NCI-H460 (cell line): Measurements from ENCODE around the gene GAMT. TPM values are rescaled to one million over a fixed set of nuclear protein-coding genes. Genes with fewer than 3 reads are reported as not detected.
"Not testable (repeated sequence)": the region's sequence is repeated elsewhere in the genome, so short reads cannot be mapped to it uniquely, and the experiment has no call there.

Experiments
- DNase-seq: peaks from one replicate; pipeline ENCODE4 v3.0.0-alpha.2; 2016; ENCODE audit warnings: low read depth; ENCODE audit errors: extremely low read depth
- polyA plus RNA-seq: library from polyadenylated mRNA; depleted of rRNA; stranded (reverse); fragments of >200 nt; gene quantifications from 2 replicates; pipeline ENCODE4 v1.2.3, GENCODE V29; 2014; cell fraction: nucleus; rRNA removed
- total RNA-seq: library from RNA; depleted of rRNA; stranded (reverse); fragments of >200 nt; shearing (Covaris generic); gene quantifications from 2 replicates; pipeline ENCODE4 v1.2.3, GENCODE V29; 2014; rRNA removed

GAMT gene
- total RNA-seq = 9.7 and 10.3 TPM in 2 replicates
- polyA plus RNA-seq = 33.3 and 46.9 TPM in 2 replicates

DNA sequence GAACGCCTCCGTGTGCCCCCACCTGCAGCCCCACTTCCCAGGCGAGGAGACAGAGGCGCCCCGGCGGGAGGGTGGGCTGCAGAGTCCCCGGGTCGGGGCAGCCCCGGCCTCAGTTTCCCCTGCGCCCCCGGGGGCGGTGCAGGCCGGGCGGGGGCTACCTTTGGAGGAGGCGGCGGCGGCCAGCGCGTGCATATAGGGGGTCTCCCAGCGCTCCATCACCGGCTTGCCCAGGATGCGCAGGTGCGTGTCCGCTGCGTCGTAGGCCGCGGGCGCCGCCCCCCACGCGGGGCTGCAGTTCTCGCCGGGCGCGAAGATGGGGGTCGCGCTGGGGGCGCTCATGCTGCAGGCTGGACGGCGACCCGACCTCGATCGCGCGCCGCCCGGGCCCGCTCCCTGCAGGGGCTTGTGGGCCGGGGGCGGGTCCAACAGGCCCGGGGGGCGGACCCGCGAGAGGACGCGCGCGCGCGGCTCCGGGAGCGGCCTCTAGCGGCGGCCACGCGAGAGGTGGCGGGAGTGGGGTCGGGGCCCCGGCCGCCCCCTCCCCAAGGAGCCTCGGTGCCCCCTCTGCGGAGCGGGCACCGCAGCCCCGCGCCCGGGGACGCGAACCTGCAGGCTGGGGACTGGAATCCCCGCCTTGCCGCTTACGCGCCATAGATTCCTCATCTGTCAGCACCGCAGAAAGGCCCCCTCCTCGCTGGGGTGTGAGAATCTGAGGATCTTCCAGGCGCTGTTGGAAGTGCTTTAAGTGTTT lies at the start of gene GAMT:
Gene GAMT (minus strand): TSS at position 405 of the 751 bp plus-strand sequence. CDS start 66 bp downstream, at position 339.
- DNase-seq = no peak

DNA sequence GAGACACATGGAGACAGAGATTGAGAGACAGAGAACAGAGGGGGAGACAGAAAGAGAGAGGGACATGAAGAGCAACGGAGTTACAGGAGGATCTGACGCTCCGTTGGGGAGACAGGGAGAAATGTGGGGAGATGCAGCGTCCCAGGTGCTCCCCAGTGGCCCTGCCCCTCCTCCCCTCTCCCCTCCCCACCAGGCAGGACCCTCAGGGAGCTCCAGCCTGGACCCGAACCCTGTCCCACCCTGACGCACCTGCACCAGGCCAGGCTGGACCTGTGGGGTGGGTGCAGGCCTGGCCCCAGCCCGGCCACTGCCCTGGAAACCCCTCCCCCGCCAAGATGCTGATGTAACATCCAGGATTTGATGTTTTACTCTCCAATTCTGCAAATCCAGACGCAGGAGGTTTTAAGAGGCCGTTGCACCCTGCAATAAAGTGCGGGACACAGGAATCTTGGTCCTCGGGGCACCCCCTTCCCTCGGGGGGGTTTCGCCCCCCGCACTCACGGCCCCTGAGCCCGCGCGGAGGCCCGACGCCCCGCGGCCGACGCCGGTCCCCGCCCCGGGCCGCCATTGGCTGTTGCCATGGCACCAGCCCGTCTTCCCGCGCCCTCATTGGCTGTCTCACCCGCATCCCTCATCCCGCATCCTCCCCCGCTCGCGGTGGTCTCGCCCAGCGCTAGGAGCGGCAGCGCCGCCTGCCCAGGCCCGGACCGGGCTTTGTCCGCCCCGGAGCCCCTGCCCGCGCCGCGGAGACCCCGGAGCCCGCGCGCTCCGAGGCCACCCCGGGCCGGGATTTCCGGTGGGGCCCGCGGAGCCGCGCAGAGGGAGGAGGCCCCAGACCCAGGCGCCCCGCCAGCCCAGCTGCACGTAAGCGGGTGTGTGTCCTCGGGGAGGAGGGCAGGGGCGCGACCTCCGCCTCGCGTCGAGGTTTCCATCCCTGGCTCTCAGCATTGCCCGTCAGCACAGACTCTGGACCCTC lies 48.4 kb upstream of the GAMT start, which contains the start of gene APC2:
Gene APC2 (plus strand): TSS at position 655 of the 976 bp plus-strand sequence. CDS start 2,881 bp downstream, outside the sequence.
- DNase-seq = no peak

DNA sequence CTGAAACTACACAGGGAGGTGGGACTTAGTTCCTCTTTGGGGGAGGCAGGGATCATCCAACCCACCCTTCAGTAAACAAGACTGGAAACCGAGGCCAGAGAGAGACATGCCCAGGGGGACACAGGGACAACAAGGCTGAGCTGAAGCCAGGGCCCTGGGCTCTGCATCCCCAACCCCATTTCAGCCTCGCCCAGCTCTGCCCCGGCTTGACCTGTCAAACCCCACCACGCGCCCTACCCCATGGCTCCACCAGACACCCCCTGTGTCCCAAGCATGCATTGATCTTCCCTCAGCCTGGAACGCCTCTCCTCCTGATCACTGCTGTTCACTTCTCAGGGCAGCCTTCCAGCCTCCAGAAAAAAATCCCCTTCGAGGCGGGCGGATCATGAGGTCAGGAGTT lies 46.6 kb upstream of the GAMT start:
- DNase-seq = no peak

DNA sequence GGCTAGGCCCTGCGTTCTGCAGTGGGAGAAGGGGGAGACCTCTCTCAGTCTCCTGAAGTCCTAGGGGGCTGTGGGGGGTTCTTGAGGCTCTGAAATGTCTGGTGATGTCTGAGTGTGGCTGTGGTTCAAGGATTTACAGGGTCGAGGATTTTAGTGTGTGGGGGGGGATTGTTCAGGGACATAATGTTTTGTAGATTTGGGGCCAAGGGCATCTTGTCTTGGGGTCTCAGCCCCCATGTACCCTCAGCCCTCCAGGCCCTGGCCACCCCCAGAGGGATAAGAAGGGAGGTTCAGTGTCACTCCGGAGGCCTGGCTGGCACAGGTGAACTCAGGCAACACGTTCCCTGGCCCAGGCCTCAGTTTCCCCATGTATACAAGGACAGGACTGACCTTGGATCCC lies 46.2 kb upstream of the GAMT start:
- no peak for DNase-seq

DNA sequence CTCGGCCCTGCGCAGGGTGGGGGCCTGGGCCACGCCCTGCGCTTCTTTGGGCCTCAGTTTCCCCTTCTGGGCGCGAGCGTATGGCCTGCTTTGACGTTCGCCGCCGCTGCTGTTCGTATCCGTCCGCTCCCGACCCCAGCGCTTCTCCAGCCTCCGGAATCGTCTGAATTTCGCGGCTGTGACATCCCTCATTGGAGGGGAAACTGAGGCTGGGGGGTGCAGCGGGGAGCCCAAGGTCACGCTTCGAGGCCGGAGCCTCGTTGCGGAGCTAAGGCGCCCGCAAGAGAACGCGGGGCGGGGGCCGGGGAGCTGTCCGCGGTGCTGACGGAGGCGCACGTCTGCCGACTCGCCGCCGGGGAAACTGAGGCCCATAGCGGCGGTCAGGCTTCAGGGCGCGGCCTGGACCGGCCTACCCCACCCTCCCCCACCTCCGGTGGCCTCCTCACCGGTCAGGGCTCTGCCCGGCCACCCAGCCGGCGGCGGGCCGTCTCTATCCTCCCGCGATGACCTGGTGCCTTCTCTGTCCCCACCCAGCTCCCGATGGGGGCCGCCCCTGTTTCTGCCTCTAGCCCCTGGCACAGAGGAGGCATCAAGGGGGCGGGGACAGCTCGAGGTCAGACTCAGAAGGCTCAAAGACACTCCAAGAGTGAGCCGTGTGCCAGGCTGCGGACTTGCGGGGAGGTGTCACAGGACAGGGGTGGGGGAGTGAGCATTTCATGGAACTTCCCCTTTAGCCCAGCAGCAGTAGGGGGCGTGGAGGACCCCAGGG lies 45.6 kb upstream of the GAMT start:
- no peak for DNase-seq

DNA sequence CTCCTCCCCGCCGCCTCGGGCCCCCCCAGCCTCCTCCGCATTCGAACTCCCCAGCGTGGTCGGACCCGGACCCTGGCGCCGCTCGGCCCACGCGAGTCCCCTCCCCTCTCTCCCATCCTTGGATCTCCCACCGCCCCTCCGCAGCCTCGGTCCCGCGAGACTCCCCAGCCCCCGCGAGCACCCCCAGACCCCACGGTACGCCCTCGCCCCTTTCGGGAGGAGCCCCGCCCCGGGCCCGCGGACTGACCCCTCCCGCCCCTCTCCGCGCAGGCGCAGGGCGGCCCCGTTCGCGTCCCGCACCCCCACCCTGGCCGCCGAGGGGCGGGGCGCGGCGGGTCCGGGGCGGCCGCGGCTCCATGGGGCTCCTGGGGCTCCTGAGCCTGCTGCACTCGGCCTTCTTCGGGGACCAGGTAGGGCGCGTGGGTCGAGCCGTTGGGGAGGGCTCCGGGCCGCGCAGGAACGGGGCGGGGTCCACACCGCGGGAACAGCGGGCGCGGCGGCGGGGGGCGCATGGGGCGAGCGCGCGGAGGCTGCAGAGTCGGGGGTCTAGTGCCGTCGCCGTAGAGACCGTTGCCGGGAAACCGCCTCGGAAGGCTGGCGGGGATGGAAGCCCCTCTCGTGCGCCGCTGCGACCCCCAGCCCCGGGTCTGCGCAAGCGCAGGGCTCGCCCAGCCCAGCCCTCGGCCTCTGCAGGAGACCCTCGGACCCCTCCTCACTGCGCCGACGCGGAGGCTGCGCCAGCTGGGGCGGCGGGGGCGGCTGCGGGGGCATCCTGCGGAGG lies 44.8 kb upstream of the GAMT start:
- no peak for DNase-seq

DNA sequence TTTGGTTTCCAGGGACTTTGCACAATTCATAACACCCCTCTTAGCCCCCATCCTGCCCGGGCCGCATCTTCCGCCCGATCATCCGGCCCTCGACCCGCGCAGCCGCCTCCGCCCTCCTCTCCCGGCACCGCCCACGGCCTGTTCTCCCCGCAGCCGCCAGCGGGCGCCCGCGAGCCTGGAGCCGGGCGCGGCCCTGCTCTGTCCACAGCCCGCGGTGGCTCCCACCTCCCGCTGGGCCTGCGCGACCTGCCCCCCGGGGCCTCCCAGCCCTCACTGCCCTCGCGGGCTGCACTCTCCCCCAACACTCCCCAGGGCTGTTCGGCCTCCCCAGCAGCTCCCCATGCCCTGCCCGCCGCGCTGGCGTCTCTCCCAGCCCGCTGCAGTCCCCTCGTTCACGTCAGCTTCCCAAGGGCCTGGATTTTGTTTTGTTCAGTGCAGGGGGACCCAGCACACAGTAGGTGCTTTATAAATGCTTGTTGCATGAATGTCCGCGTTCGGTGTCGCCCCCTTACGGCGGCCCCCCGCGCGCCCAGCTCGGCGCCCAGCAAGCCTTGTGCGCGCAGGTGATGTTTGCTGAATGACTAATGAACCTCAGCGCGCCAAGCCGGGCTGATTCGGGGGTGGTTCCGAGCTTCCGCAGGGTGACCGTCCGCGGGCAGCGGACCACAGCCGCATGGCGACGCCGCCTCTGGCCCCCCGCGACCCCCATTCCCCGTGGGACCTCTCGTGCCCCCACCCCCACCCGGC lies 44.0 kb upstream of the GAMT start:
- peak; percentile 43 for DNase-seq

DNA sequence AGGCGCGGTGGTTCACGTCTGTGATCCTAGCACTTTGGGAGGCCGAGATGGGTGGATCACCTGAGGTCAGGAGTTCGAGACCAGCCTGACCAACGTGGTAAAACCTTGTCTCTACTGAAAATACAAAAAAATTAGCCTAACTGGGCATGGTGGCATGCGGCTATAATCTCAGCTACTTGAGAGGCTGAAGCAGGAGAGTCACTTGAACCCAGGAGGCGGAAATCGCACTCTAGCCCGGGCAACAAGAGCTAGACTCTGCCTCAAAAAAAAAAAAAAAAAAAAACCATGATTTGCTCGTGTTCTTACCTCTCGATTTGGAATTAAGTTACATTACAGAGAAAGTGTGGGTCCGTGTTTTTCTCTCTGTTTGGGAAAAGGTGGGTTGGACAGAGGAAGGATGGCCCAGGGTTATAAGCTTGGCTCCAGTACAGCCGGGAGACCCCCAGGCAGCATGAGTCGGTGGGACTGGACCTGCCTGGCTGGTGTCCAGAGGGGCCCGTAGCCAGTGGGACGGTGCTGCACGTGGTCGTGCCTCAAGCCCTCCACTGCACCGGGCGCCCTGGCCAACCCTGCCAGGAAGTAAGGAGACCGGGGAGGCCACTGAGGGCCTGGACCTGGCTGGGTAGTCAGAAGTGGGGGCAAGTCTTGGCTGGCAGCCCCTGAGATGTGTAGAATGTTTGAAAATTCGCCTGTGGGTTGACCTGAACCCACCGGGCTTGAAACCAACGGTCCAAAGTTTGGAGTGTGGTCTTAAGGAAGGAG lies 40.5 kb upstream of the GAMT start:
- DNase-seq = no peak

DNA sequence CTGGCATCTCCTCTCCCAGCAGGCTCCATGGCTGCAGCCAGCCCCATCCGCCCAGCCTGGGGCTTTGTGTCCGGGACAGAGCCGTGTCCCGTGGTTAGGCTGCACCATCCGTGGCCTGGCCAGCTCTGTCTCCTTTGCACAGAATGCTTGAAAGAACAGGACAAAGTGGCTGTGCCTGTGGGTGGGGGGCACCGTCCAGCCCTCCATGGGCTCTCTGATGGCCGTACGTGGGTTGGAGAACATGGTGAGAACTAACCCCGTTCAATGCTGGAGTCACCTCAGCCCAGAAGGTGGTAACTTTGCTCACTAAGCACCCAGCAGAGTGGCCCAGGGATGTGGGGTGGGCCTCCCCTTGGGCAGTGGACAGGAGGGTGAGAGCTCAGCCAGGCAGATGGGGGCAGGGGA lies 39.7 kb upstream of the GAMT start:
- no peak for DNase-seq

DNA sequence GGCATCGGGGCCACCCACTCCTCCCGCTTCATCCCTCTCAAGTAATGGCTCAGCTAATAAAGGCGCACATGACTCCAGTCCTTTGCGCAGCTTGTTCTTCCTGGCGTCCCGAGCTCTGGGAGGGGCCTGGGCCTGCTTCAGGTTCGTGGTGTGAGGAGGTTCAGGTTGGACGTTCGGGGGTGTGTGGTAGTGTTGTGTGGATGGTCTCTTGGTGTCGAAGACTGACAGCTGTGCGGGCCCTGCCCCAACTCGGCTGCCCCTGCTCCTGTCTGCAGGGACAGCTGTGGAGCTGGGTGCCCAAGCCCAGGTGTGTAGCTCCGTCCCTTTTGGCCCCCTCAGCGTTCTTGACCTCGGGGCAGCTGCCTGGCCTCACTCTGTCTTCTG lies 39.1 kb upstream of the GAMT start:
- DNase-seq = no peak

DNA sequence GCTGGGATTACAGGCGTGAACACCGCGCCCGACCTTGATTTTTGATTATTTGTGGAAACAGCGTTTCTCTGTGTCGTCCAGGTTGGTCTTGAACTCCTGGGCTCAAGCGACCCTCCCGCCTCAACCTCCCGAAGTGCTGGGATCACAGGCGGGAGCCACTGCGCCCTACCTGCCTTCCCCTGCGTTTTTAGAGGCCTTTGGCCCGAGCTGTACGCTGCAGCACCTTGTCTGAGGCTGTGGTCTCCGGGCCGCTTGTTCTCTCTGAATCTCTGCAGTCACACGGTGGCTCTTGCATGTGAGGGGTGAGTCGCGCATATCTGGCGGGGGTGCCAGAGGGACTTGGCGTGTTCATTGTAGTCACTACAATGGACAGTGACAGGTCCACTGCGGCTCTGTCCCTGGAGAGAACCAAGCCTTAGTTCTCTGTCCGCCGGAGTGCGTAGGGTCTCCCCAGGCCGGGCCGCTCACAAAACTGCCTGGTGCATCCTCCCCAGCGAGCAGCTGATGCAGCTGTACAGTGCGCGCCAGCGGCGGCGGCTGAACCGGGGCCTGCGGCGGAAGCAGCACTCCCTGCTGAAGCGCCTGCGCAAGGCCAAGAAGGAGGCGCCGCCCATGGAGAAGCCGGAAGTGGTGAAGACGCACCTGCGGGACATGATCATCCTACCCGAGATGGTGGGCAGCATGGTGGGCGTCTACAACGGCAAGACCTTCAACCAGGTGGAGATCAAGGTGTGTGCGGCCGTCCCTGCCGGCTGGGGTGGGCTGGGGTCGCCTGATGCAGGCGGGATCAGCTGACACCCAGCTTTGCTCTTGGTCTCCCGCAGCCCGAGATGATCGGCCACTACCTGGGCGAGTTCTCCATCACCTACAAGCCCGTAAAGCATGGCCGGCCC lies 38.4 kb upstream of the GAMT start:
- DNase-seq = not testable (repeated sequence)

DNA sequence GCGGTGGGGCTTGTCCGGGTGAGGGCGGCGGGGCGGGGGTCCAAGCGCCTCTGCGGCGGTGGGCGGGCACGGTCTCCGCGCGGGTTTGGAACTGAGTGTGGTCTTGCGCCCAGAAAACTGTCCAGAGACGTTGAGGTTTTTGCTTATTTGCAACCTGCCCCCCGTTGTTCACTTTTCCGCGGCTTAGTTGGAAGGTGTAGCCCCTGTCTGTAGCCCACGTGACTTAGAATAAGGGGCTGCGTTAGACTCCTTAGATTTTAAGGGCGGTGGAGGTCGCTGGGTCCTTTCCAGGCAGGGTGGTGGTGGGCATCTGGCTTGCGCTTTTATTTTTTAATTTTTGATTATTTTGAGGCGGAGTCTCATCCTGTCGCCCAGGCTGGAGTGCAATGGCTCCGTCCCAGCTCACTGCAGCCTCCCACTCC lies 37.6 kb upstream of the GAMT start:
- no peak for DNase-seq

DNA sequence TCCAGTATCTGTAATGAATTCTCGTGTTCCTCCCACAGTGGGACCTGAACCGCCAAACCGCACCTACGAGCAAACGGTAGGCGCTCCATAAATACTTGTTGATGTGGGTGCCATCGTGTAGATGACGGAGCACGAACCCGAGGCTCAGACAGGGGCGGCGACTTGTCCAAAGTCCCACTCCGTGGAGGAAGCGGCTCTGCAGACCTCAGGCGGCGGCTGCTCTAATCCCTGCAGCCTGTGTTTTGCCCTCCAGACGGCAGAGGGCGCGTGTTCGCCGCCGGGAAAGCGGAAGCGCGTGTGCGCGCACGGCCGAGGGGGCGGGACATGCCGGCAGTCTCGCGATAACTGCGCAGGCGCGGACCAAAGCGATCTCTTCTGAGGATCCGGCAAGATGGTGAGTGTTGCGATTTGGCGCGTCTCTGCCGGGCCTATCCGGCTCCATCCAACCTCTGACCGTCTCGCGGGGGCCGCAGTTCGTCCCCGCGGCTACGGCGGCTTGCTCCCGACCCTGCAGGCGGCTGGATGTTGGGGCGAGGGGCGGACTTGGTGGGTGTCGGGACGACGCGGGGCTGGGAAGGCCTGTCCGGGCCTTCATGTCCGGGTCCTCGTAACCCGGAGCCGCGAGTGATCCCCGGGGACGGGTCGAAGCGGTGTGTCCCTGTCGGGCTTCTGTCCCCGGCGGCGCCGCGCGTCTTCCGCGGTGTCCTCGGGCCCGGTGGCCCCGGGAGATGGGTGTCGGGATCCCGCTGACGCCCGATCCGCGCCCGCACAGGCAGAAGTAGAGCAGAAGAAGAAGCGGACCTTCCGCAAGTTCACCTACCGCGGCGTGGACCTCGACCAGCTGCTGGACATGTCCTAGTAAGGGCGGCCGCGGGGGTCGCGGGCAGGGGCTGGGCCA lies 36.9 kb upstream of the GAMT start, which contains the start of gene RPS15:
Gene RPS15 (plus strand): TSS at position 362 of the 898 bp plus-strand sequence. CDS start 30 bp downstream, at position 392.
- DNase-seq = peak; percentile 86

DNA sequence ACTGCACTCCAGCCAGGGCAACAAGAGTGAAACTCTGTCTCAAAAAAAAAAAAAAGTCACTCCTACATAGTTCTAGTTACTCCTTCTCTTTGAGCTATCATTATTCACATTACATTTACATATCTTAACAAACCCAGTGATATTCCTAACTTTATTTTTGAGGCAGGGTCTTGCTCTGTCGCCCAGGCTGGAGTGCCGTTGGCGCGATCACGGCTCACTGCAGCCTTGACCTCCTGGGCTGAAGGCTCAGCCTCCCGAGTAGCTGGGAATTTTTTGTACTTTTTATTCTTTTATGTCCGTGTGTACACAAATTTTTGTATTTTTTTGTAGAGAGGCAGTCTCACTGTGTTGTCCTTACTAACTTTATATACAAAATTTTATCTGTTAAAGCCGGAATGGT lies 36.3 kb upstream of the GAMT start:
- no peak for DNase-seq

DNA sequence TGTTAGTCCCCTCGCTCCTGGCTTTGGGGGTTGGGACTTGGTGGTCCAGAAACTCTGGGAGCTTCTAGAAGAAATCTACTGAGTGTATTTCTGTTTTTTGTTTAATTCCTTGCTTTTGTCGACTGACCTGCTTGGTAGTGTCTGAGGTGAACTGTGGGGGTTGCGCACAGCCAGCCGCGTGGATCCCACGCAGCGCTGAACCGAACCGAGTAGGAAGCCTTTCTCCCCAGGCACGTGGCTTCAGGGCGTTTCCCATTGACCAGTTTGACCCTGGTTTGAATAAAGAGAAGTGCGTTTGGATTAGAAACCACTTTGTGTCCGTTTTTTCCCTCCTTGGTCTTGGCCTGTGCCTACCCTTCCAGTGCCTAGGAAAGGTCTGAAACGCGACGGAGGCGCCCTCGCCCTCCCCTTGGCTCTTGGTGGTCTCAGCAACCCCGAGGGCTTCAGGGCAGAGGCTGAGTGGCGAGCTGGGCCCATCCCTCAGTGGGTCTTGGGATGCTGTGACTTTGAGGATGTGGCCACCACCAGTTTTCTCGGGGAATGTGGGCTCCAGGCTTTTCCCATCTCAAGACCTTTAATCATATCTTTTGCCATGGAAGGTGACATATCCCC lies 34.1 kb upstream of the GAMT start:
- DNase-seq = no peak

DNA sequence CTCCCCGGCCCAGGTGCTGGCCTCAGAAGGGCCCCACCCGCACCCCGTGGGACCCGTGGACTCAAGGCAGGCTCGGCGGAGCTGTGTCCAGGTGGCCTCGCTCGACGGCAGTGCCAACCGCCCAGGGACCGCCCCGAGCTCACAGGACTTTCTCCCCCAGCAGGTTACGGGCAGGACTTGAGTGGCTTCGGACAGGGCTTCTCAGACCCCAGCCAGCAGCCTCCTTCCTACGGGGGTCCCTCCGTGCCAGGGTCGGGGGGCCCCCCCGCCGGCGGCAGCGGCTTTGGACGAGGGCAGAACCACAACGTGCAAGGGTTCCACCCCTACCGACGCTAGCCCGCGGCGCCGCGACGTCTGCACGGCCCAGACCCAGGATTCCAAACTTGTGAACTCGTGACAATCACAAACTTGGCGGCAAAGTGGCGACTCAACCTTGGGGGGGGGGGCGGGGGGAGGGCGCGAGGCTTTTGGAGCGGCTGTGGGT lies 33.3 kb upstream of the GAMT start:
- DNase-seq = no peak
